NCI-H82 treated with DMSO at 0.1 percent for 48 hours (cell line): ENCODE measurements around the gene CCDC107.
"Not testable (repeated sequence)": the region's sequence is repeated elsewhere in the genome, so short reads cannot be mapped to it uniquely, and the experiment has no call there.

Experiments
- DNase-seq: peaks from one replicate; lab custom pipeline; 2025; ENCODE audit not compliant: unreplicated experiment; lab: John Stamatoyannopoulos, UW

Gene CCDC107, protein sequence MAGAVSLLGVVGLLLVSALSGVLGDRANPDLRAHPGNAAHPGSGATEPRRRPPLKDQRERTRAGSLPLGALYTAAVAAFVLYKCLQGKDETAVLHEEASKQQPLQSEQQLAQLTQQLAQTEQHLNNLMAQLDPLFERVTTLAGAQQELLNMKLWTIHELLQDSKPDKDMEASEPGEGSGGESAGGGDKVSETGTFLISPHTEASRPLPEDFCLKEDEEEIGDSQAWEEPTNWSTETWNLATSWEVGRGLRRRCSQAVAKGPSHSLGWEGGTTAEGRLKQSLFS

DNA sequence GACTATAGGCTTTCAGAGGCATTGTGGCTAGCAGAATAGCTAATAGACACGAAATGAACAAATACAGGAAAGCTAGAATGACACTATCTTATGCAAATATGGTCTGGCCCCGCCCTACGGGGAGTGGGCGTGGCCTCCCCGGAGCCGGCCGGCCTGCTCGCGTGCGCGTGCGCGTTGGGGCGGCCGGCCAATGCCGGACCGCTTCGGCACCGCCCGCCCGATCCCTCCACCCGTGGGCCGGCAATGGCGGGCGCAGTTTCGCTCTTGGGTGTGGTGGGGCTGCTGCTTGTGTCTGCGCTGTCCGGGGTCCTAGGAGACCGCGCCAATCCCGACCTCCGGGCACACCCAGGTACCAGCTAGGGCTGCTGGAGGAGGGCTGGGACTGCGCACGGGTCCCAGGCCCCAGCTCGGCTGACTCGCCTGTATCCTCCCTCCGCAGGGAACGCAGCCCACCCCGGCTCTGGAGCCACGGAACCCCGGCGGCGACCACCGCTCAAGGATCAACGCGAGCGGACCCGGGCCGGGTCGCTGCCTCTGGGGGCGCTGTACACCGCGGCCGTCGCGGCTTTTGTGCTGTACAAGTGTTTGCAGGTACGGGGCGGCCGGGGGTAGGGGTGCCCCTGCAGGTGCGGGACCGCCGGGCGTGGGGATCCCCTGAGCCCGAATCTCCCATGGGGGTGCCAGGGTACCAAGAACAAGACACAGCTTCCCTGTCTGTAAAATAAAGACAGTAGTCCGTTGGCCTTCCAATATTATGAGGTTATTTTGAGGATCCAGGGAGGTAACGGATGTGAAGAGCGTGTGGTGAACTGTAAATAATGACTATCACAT is at the start of gene CCDC107:
TSS of gene CCDC107 (plus strand) at position 156 of the 831 bp plus-strand sequence. CDS start at position 244, 88 bp downstream.
- peak; percentile 55 for DNase-seq

DNA sequence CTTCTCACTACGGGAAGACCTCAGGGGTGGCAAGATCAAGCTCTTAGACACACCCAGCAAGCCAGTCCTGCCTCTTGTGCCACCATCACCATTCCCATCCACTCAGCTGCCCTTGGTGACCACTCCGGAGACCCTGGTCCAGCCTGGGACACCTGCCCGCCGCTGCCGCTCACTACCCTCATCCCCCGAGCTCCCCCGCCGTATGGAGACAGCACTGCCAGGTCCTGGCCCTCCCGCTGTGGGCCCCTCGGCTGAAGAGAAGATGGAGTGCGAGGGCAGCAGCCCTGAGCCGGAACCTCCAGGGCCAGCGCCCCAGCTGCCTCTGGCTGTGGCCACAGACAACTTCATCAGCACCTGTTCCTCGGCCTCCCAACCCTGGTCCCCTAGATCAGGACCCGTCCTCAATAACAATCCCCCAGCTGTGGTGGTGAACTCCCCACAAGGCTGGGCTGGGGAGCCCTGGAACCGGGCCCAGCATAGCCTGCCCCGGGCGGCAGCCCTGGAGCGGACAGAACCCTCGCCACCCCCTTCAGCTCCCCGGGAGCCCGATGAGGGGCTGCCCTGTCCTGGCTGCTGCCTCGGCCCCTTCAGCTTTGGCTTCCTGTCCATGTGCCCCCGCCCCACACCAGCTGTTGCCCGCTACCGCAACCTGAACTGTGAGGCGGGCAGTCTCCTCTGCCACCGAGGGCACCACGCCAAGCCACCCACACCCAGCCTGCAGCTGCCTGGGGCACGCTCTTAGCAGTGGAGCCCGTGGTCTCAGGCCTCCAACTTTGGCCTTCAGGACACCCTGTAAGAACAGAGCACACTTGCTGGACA is 48.9 kb upstream of the CCDC107 start:
- DNase-seq = no peak

- no peak for DNase-seq
Observed at GRCh38 chr9:35609820-35610163, 48.3 kb upstream of the CCDC107 start.

DNA sequence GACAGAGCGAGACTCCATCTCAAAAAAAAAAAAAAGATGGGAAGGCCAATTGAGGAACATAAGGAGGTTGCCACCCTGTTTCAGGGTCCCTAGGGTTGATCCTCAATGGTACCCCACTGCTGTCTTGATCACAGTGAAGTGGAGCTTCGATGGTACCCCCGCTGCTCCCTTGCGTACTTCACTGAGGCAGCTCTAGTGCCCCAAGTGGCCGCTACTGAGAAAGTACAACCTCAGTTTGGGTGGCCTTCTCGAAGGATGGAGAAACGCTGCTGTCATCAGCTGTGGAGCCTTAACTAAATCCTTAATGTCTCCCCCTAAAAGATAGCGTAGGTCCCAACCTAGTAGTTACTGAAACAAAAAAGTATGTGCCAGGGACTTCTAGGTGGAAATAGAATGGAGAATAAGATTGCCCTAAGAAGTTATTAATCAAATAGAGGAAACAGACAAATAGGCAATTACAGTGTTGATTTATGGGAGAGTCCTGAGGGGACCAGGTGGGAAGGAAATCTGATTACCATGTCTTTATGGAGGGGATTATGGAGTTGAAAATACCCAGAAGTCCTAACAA is 46.8 kb upstream of the CCDC107 start:
- peak; percentile 27 for DNase-seq

DNA sequence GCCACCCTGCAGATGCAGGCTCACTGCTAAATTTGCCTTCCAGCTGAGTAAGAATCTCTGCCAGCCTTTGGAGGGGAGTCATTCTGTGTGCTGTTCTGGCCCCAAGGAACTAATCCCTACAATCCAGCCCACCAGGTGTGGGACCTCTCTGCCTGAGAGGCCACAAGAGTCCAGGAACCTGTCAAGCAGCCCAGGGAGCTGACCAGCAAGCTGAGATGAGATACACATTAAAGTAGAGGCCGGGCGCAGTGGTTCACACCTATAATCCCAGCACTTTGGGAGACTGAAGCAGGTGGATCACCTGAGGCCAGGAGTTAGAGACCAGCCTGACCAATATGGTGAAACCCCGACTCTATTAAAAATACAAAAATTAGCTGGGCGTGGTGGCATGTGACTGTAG is 46.0 kb upstream of the CCDC107 start:
- not testable (repeated sequence) for DNase-seq

GRCh38 chr9:35612843-35613242 is 45.2 kb upstream of the CCDC107 start:
- DNase-seq = no peak

DNA sequence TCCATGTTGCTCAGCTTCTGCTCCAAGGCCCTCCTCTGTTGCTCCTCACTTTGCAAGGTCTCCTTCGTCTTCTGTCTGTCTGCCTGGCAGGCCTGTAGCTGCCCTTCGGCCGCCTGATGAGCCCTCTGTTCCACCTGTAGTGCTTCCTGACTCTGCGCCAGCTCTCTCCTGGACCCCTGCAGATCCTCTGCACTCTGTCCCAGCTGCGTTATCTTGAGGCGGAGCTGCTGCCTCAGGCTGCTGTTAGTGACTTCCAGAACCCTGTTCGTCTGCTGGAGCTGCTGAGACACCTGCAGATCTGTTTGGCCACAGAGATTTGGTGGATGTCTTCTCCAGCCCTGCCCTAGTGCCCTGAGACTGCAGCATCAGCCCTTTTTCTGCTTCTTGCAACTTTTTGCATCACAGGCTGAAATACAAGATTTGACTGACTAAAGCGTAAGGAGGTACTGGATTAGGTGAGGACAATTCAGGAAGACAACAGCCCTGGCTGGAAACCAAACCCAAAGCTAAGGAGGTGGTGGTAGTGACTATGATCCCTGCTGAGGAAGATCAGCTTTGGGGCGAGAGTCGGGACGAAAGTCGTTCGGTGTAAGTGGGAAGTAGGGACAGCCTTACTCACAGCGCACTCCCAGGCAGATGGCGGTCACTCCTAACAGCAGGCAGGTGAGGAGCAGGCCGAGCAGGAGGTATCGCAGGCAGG is 42.0 kb upstream of the CCDC107 start:
- no peak for DNase-seq

DNA sequence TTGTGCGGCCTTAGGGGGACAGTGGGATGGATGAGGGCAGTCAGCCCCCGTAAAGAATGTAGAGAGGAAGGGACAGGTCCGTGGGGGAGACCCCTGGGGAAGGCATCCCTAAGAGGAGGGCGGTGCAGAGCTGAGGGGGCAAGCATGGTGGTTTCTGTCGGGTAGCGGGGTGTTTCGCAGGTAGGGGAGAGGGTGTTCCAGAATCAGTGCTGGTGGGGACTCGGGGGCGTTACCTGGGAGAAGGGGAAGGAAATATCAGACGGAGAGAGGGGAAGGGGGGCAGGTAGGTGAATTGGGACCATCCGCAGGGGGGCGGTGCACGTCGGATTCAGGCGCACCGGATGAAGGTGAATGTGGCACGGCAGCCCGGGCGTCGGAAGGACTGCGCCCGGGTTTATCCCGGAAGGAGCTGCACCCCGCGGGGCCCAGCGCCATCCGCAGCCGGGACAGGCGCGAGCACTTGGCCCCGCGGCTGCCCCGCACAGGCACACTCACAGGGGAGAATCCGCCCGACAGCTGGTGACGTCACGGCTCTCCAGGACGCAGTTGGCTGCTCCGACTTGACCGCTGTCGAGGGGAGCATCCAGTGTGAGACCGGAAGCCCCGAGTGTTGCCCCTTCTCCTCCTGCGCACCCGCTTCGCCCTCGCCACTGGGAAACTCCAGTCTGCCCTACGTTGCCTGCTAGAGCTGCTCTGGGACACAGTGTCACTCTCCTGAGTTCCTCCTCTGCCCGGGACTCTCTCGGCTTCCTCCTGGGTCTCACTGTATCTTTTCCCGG is 41.2 kb upstream of the CCDC107 start:
- DNase-seq = no peak

DNA sequence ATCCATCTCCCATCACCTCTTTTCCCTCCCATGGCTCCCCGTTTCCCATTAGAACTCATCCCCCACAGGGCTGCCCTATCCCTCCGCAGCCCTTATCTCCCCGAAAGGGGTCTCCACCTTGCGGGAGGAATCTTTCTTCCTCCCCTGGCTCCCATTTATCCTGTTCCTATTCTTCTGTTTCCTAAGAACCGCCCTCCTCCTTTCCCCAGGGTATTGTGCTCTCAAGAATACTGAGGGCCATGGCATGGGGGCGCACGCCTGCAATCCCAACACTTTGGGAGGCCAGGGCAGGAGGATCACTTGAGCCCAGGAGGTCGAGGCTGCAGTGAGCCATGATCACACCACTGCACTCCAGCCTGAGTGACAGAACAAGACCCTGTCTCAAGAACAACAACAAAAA is 40.5 kb upstream of the CCDC107 start:
- no peak for DNase-seq

GRCh38 chr9:35618325-35618727 is 39.8 kb upstream of the CCDC107 start, which contains the start of gene CD72:
TSS of gene CD72 (minus strand) at chr9:35618413. CDS start at chr9:35618303, 110 bp downstream.
- DNase-seq = no peak

DNA sequence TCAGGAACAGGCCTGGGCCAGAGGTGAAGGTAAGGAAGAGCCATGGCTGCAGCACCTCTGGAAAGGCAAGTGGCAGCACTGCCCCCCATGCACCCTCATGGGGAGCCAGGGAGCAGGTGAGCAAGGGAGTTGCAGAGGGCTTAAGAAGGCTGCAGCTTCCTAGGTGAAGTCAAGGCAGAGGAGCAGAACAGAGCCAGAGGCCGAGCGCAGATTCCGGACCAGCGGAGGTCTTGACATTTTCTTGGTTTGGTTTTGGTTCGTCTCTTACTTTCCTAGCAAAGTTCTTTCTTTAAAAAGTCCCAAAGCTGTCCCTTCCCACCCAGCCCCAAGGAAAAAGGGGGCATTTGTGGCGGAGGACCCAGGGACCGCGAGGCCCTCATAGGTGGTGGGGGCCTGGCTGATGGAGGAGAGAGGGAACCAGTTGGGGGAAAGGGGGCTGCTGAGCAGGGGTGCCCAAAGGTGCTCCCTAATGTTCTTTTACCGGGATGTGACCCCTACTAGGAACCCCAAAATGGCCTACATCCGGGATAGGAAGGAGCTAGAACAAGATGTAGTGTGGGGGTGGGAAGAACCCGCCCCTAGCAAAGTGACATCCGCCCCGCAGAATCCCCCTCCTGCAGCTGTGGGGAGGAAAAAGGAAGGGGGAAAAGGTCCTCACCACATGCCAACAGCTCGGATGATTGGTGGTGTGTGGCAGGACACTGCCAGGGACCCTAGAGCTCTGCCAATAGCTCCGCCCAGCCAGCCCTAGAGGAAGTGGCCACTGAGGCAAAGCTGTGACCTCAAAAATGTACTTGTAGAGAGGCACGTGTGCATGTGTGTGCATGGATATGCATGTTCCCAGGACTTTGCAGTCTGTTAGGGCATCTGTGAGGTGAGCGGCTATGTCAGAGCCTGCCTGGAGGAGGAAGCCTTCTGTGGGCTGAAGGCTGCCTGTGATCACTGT is 39.0 kb upstream of the CCDC107 start:
- DNase-seq = no peak

GRCh38 chr9:35619800-35620158 is 38.3 kb upstream of the CCDC107 start:
- DNase-seq = no peak

- no peak for DNase-seq
Observed at GRCh38 chr9:35627575-35627974, 30.5 kb upstream of the CCDC107 start.

DNA sequence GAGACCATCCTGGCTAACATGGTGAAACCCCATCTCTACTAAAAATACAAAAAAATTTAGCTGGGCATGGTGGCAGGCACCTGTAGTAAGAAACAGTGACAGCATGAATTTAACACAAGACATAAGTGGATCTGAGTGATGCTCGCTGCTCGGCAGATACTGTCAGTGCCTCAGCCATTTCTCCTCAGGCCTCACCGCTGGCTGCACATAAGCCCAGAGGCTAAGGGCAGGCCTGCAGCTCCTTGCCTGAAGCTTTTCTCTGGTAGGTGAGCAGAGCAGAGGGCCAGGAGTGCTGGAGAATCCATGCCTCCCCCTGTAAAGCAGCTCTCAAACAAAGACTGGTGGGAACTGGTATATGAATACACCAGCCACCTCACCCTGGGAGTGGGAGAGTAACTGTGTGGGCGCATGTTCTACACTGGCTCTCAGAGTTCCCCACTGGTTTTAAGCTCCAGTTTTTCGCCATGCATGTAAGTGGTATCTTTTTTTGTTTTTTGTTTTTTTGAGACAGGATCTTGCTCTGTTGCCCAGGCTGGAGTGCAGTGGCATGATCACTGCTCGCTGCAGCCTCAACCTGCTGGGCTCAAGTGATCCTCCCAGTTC is 29.6 kb upstream of the CCDC107 start:
- DNase-seq = no peak

GRCh38 chr9:35629597-35629996 is 28.5 kb upstream of the CCDC107 start:
- no peak for DNase-seq

- no peak for DNase-seq
Observed at GRCh38 chr9:35635730-35636129, 22.4 kb upstream of the CCDC107 start.

DNA sequence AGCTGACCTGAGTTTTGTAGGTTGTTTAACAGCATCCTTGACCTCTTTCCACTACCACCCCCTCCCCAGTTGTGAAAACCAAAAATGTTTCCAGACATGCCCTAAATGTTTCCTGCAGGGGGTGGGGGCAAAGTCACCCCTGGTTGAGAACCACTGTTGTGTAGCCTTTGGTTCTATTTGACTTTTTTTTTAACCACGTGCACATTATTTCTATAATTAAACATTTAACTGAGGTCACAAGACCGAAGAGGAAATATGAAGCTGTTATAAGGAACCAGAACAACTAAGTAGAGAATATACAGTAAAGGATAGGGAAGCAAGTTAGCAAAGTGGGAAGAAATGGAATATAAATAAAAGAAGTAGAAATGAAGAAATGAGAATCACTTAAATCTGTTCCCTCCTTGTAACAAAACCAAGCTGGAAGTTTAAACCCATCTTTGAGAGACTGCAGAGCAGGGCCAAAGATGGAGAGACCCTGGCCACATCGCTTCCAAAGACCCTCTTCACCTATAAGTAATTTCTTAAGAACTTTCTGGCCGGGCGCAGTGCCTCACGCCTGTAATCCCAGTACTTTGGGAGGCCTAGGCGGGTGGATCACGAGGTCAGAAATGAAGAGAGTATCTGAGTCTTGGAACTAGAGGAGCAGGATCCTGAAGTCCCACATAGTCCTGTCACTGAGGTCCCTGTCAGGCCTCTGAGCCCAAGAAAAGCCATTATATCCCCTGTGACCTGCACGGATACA is 21.8 kb upstream of the CCDC107 start:
- no peak for DNase-seq

DNA sequence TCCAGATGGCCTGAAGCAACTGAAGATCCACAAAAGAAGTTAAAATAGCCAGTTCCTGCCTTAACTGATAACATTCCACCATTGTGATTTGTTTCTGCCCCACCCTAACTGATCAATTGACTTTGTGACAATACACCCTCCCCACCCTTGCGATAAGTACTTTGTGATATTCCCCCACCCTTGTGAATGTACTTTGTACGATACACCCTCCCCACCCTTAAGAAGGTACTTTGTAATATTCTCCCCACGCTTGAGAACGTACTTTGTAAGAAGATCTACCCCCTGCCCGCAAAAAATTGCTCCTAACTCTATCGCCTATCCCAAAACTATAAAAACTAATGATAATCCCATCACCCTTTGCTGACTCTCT is 21.2 kb upstream of the CCDC107 start:
- not testable (repeated sequence) for DNase-seq
